Neural cell (in vitro differentiated cells): ENCODE measurements around the gene ARHGEF2.

Source experiments
- CTCF ChIP-seq: fragments of 450-650 bp; IDR thresholded peaks from 2 replicates; pipeline ENCODE4 v1.5.1; 2014; ENCODE audit warnings: antibody characterized with exemption, mild to moderate bottlenecking, moderate library complexity; ENCODE audit not compliant: poor library complexity, severe bottlenecking
- EP300 ChIP-seq: fragments of 450-650 bp; conservative IDR thresholded peaks from 2 replicates; pipeline ENCODE4 v1.6.1; 2014; ENCODE audit warnings: antibody characterized with exemption, mild to moderate bottlenecking, moderate library complexity; ENCODE audit not compliant: poor library complexity, severe bottlenecking
- EZH2 ChIP-seq: fragments of 200-600, 300-800 bp; shearing (Covaris generic), sonication (generic); IDR thresholded peaks from 2 replicates; pipeline ENCODE4 v1.6.1; 2014; ENCODE audit warnings: antibody characterized with exemption, low read length, borderline replicate concordance, mild to moderate bottlenecking; ENCODE audit not compliant: insufficient read depth, poor library complexity, severe bottlenecking
- RAD21 ChIP-seq: fragments of 450-650 bp; conservative IDR thresholded peaks from 2 replicates; pipeline ENCODE4 v1.6.1; 2014; ENCODE audit warnings: antibody characterized with exemption, mild to moderate bottlenecking, moderate library complexity

GRCh38 chr1:155934936-155935590 lies 43.3 kb downstream of the ARHGEF2 start:
- no peak for TF ChIP-seq CTCF
- no peak for TF ChIP-seq EZH2
- TF ChIP-seq RAD21 = no peak
- TF ChIP-seq EP300 = no peak
